ENCODE data around the gene RNU6-8. TPM values are rescaled to one million over a fixed set of nuclear protein-coding genes. Genes with fewer than 3 reads are reported as not detected.

The RNU6-8 gene
- total RNA-seq, 2 donors from 2014 or later, result not detected

- Histone ChIP-seq H3K4me1 (ENCODE audit: control insufficient read depth in 1 of 2, low read depth in 2 of 2) (no peaks in the 10 kb centered on the region), H3K9me3 (no peaks in the 10 kb centered on the region), H3K36me3 (no peaks in the 10 kb centered on the region), H3K27me3 (replicated peaks; ENCODE audit: insufficient read depth) (no peaks in the 10 kb centered on the region), H3K27ac (no peak overlapping the region), H3K4me3 (no peak overlapping the region)
- TF ChIP-seq CTCF (IDR thresholded peaks at IDR 0.05), result no peak
- DNase-seq (ENCODE audit: low spot score), result no peak
- ATAC-seq (ENCODE audit: insufficient number of reproducible peaks, low FRiP score, low read depth), result no peak
Observed at GRCh38 chr14:32193532-32193931, 9.5 kb downstream of the RNU6-8 start.

GRCh38 chr14:32192712-32193373 lies 10.2 kb downstream of the RNU6-8 start:
- H3K4me1 ChIP-seq (ENCODE audit: control insufficient read depth in 1 of 2, low read depth in 2 of 2), result no peaks in the 10 kb centered on the region
- no peak overlapping the region for H3K4me3 ChIP-seq
- no peak for ATAC-seq (ENCODE audit: insufficient number of reproducible peaks, low FRiP score, low read depth)
- no peak for TF ChIP-seq CTCF (IDR thresholded peaks at IDR 0.05)
- H3K27ac ChIP-seq, result no peak overlapping the region
- no peaks in the 10 kb centered on the region for H3K36me3 ChIP-seq
- H3K27me3 ChIP-seq (replicated peaks; ENCODE audit: insufficient read depth), result no peaks in the 10 kb centered on the region
- H3K9me3 ChIP-seq, result no peaks in the 10 kb centered on the region
- DNase-seq (ENCODE audit: low spot score), result no peak

- Histone ChIP-seq H3K9me3 (no peaks in the 10 kb centered on the region), H3K27me3 (replicated peaks; ENCODE audit: insufficient read depth) (no peaks in the 10 kb centered on the region), H3K27ac (no peak overlapping the region), H3K36me3 (no peaks in the 10 kb centered on the region), H3K4me1 (ENCODE audit: control insufficient read depth in 1 of 2, low read depth in 2 of 2) (no peaks in the 10 kb centered on the region), H3K4me3 (no peak overlapping the region)
- no peak for TF ChIP-seq CTCF (IDR thresholded peaks at IDR 0.05)
- no peak for DNase-seq (ENCODE audit: low spot score)
- no peak for ATAC-seq (ENCODE audit: insufficient number of reproducible peaks, low FRiP score, low read depth)
Observed at GRCh38 chr14:32190673-32191072, 12.4 kb downstream of the RNU6-8 start.

- TF ChIP-seq CTCF (IDR thresholded peaks at IDR 0.05), result no peak
- Histone ChIP-seq H3K27ac (no peak overlapping the region), H3K4me1 (ENCODE audit: control insufficient read depth in 1 of 2, low read depth in 2 of 2) (no peaks in the 10 kb centered on the region), H3K27me3 (replicated peaks; ENCODE audit: insufficient read depth) (no peaks in the 10 kb centered on the region), H3K4me3 (no peak overlapping the region), H3K9me3 (peaks cover 4% of the 10 kb centered on the region), H3K36me3 (no peaks in the 10 kb centered on the region)
- ATAC-seq (ENCODE audit: insufficient number of reproducible peaks, low FRiP score, low read depth) (no peak), DNase-seq (ENCODE audit: low spot score) (no peak)
Observed at GRCh38 chr14:32189811-32190210, 13.3 kb downstream of the RNU6-8 start.

- ATAC-seq (ENCODE audit: insufficient number of reproducible peaks, low FRiP score, low read depth) (no peak), DNase-seq (ENCODE audit: low spot score) (no peak)
- no peak for TF ChIP-seq CTCF (IDR thresholded peaks at IDR 0.05)
- Histone ChIP-seq H3K4me1 (ENCODE audit: control insufficient read depth in 1 of 2, low read depth in 2 of 2) (no peaks in the 10 kb centered on the region), H3K9me3 (peaks cover 4% of the 10 kb centered on the region), H3K27me3 (replicated peaks; ENCODE audit: insufficient read depth) (no peaks in the 10 kb centered on the region), H3K4me3 (no peak overlapping the region), H3K36me3 (no peaks in the 10 kb centered on the region), H3K27ac (no peak overlapping the region)
Observed at GRCh38 chr14:32186248-32186647, 16.8 kb downstream of the RNU6-8 start.

Measured in thoracic aorta (tissue), 2 donors.